GM19193 (cell line): ENCODE measurements around the gene KLHL17.

Experiments
- POLR2A ChIP-seq: IDR thresholded peaks from 4 replicates; pipeline ENCODE4 v1.6.1; 2011; ENCODE audit not compliant: insufficient read depth, insufficient read length; ENCODE audit errors: extremely low read depth

KLHL17 gene

DNA sequence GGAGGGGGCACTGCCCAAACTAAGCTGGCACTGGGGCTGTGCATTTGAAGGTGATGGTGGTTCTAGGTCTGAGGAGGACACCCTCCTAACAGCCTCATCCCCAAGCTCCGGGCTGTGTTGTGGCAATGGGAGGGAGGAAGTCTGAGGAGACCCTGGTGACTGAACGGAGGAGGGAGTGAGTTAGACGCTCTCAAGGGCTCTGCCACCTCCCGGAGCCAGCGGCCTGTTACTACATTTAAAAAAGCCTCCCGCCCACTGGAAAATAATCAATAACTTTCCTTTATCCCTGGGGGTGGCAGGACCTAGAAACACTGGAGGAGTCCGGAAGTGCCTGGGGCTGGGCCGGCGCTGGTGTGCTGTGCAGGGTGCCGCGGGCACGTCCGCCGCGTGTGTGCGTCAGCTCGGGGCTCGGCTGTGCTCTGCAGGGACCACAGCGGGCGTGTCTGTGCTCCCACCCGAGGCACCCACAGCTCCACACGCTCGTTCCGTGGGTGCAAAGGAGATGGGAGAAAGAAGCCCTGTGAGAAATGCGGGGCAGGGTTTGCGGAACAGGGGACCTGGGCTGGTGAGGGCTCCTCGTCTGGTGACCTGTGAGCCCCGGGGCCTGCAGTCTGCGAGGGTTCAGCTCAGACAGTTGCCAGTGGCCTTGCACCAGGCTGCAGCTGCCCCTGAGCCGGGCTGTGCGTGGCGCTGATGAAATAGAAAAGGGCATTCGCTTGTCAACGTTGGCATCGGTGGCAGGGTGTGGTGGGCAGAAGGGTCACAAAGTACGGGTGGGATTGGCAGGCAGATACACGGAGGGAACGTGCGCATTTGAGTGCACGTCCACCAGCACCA lies 31.3 kb upstream of the KLHL17 start:
- TF ChIP-seq POLR2A, result no peak

- TF ChIP-seq POLR2A, result no peak
Observed at GRCh38 chr1:929712-930632, 30.4 kb upstream of the KLHL17 start.

DNA sequence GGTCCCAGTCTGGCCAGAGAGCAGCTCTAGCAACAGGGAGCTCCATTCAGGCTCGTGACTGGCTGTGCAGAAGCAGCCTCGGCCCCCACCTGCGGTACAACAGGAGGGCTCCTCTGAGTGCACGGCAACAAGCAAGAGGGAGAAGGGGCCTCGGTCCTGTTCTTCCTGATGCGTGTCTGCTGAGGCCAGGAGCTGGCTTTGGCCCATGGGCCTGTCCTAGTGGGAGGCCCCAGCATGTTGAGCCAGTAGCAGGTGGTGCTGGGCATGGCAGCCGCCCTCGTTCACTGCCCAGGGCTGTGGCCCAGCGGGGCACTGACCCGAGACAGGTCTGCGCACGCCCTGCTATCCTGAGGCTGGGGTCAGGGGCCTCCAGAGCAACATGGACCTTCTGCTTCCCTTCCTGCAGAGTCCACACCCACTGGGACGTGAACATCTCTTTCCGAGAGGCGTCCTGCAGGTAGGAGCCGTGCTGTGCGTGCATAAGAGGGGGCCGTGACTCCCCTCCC lies 29.7 kb upstream of the KLHL17 start:
- no peak for TF ChIP-seq POLR2A

DNA sequence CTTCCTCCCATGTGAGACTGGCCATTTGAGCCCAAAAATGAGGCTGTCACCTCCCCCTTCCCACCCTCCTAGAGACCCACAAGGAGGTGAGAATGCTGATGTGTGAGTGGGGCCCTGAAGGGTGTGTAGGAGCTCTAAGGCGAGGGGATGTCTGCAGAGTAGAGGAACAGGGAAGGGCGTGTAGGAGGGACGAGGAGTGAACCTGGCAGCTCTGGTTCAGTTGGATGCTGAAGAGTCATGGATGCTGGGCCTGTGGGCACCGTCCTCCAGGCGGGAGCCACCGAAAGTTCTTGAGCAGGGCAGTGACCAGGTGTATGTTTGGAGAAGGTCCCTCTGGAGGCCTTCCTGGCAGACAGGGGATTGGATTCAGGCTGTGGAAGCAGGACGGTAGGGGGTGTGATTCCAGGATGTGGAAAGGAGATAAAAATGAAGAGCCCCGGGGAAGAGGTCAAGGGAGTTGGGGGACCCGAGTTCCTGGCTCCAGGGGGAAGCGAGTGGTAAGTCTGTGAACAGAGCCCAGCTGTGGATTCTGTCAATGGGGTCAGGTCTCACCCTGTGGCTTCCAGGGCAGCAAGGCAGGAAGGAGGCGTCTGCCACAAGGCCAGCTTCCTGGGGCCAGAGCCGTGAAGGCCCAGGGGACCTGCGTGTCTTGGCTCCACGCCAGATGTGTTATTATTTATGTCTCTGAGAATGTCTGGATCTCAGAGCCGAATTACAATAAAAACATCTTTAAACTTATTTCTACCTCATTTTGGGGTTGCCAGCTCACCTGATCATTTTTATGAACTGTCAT lies 28.8 kb upstream of the KLHL17 start:
- no peak for TF ChIP-seq POLR2A

GRCh38 chr1:932173-932510 lies 28.2 kb upstream of the KLHL17 start:
- no peak for TF ChIP-seq POLR2A

DNA sequence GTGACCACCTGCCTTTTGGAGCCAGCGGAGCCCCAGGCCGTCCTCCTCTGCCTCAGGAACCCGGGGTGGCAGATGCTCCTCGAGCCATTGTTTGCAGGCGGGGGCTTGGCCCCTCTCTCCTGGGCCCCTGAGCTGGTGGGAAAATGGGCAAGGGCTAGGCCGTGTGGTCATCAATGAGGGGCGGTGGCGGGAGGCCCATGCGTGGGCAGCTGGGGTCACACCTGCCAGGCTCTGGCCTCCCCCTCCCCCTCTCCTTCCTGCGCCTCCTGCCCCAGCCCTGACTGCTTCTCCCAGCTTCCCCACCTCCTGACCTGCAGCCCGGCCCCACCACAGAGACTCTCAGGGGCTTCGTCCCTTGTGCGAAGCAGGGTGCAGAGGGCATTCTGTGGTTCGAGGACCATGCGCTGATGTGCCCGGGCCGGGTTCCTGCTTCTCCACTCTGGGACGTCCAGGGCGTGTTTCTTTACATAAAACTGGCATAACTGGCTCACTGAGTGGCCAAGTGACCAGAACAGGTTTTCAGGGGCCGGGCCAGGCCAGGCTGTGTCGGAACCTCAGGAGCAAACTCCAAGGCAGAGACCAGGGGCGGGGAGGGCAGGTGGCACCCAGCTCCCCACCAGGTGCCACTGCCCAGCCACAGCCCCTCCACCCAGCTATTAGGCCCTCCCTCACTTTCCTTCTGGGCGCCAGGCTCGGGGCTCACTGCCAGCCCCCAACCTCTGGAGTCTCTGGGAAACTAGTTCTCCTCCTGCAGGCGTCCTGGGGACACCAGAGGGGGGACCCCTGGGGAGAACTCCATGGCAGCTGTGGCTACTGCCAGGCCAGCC lies 27.4 kb upstream of the KLHL17 start:
- TF ChIP-seq POLR2A, result no peak

- no peak for TF ChIP-seq POLR2A
Observed at GRCh38 chr1:933603-933940, 26.8 kb upstream of the KLHL17 start.

GRCh38 chr1:934991-935750 lies 25.2 kb upstream of the KLHL17 start:
- TF ChIP-seq POLR2A, result no peak

DNA sequence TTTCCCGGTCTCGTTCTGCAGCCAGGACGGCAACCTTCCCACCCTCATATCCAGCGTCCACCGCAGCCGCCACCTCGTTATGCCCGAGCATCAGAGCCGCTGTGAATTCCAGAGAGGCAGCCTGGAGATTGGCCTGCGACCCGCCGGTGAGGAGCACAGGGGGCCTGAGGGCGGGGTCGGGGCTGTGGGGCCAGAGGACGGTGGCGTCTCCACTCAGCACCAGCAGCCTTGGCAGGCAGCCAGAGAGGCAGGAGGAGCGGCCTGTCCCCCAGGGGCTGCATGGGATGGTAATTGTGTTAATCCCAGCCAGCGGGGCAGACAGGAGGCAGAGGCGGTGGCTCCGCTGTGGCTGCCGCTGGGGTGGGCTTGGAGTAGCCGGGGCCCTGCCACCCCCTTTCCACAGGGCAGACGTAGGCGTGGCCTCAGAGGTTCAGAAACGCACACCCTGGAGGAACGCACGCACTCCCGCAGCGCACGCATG lies 24.6 kb upstream of the KLHL17 start:
- no peak for TF ChIP-seq POLR2A

DNA sequence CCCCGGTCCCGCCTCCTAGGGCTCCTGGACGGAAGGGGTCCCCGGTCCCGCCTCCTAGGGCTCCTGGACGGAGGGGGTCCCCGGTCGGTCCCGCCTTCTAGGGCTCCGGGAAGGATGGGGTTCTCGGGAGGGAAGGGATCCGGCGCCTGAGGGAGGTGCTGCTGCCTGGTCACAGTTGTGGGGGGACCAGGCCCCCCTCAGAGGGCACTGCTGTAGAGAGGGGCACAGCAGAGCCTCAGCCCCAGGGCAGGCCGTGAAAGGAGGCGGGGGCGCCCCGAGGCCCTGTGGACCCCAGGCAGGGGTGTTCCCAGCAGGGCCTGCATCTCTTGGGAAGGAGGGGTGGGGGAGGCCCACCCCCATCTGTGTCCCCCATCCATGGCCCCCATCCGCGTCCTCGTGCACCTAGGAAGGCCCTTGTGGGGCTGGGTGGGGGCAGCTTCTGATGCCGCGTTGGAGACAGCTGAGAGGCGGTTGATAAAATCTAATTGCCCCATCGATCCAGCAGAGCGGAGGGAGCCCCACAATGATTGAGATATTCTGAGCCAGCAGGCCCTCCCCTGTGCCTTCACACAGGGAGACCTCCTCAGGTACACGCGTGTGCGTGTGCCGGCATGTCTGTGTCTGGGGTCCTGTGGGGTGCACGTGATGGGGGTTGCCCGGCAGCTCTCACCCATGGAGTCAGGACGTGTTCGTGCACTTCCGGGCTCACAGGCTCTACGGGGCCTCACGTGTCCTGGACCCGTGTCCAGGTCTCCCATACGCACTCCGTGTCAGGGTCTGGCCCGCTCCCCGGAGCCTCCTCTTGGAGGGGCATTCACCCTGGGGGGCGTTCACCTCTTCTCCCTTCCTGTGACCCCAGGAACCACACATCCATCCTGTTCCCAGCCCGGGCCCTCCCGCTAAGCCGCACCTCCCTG lies 23.8 kb upstream of the KLHL17 start:
- TF ChIP-seq POLR2A, result no peak

- no peak for TF ChIP-seq POLR2A
Observed at GRCh38 chr1:937521-937920, 22.9 kb upstream of the KLHL17 start.

DNA sequence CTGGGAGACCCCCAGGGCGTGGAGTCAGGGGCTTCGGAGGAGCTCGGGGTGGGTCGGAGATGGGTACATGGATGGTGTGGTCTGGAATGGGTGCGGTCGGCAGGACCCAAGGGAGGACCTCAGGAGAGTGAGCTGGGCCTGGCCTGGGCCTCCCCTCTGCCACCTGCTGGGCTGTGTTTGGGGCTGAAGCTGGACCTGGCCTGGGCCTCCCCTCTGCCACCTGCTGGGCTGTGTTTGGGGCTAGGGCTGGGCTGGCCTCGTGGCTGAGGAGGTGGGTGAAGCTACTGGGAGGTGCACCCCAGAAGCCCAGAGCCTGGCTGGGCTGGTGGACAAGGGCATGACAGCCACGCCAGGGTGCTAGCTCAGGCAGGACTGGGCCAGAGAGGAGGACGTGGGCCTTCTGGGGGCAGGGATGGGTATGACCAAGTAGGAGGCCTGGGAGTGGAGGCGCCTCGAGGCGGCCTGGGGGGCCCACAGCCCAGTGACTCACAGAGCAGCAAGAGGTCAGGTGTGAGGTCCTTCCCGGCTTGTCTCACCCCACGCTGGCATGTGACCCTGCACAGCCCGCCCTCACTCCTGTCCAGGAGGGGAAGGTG lies 22.2 kb upstream of the KLHL17 start:
- TF ChIP-seq POLR2A, result no peak
